ENCODE results near the gene RIMBP2.

- TF ChIP-seq, protein P1, sequence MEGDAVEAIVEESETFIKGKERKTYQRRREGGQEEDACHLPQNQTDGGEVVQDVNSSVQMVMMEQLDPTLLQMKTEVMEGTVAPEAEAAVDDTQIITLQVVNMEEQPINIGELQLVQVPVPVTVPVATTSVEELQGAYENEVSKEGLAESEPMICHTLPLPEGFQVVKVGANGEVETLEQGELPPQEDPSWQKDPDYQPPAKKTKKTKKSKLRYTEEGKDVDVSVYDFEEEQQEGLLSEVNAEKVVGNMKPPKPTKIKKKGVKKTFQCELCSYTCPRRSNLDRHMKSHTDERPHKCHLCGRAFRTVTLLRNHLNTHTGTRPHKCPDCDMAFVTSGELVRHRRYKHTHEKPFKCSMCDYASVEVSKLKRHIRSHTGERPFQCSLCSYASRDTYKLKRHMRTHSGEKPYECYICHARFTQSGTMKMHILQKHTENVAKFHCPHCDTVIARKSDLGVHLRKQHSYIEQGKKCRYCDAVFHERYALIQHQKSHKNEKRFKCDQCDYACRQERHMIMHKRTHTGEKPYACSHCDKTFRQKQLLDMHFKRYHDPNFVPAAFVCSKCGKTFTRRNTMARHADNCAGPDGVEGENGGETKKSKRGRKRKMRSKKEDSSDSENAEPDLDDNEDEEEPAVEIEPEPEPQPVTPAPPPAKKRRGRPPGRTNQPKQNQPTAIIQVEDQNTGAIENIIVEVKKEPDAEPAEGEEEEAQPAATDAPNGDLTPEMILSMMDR (conservative IDR thresholded peaks at IDR 0.05; ENCODE audit: low read depth, low read length) = no peak
- TF ChIP-seq EZH2 (IDR thresholded peaks at IDR 0.05; ENCODE audit: borderline replicate concordance, low read depth, low read length, poor library complexity, severe bottlenecking) = no peak
These were observed 330.9 kb downstream of the RIMBP2 start for GRCh38 chr12:130385193-130385592.
